WERI-Rb-1 (cell line): Measurements from ENCODE around the gene UGGT2.
A peak's percentile ranks its signal among the peaks of the same experiment; 100 is the strongest.
"Not testable (repeated sequence)": the region's sequence is repeated elsewhere in the genome, so short reads cannot be mapped to it uniquely, and the experiment has no call there.

Source experiments
- DNase-seq: peaks from one replicate; pipeline ENCODE4 v3.0.0-alpha.2; 2020
- H3K27ac ChIP-seq: fragments of 250-450 bp; sonication (Bioruptor Pico); 2 replicates; pipeline ENCODE4 v1.5.1; 2020; ENCODE audit warnings: mild to moderate bottlenecking, moderate library complexity
- H3K27me3 ChIP-seq: fragments of 250-450 bp; sonication (Bioruptor Pico); 2 replicates; pipeline ENCODE4 v1.5.1; 2021; ENCODE audit warnings: mild to moderate bottlenecking, low read depth, moderate library complexity; ENCODE audit not compliant: insufficient read depth, severe bottlenecking
- H3K36me3 ChIP-seq: fragments of 250-450 bp; sonication (Bioruptor Pico); 2 replicates; pipeline ENCODE4 v1.5.1; 2020; ENCODE audit warnings: mild to moderate bottlenecking, moderate library complexity
- H3K4me3 ChIP-seq: 2 replicates; pipeline ENCODE4 v1.5.1; 2011; ENCODE audit warnings: low read depth, mild to moderate bottlenecking, control low read depth, low read length
- H3K9me3 ChIP-seq: fragments of 250-450 bp; sonication (Bioruptor Pico); 2 replicates; pipeline ENCODE4 v1.5.1; 2021; ENCODE audit warnings: mild to moderate bottlenecking, moderate library complexity; ENCODE audit not compliant: severe bottlenecking
- CTCF ChIP-seq: IDR thresholded peaks from 2 replicates; pipeline ENCODE4 v1.5.1; 2011; ENCODE audit warnings: low read depth, mild to moderate bottlenecking, control low read depth, inconsistent platforms, low read length

Gene UGGT2

GRCh38 chr13:96011291-96011872 is 41.8 kb downstream of the UGGT2 start:
- Histone ChIP-seq H3K27me3 (no peaks in the 10 kb centered on the region), H3K9me3 (peaks cover 9% of the 10 kb centered on the region), H3K4me3 (no peak overlapping the region), H3K36me3 (no peaks in the 10 kb centered on the region; the same call in none of the 2 replicates), H3K27ac (no peak overlapping the region)
- TF ChIP-seq CTCF: no peak
- no peak for DNase-seq

- TF ChIP-seq CTCF: 0 out of 2 replicates have a peak, but pooled peaks have one; percentile 14
- H3K9me3 ChIP-seq: peaks cover 9% of the 10 kb centered on the region
- no peaks in the 10 kb centered on the region; the same call in 1 of the 2 replicates for H3K36me3 ChIP-seq
- H3K27me3 ChIP-seq: no peaks in the 10 kb centered on the region
- H3K4me3 ChIP-seq: no peak overlapping the region
- no peak for DNase-seq
- no peak overlapping the region for H3K27ac ChIP-seq
These were observed 49.9 kb downstream of the UGGT2 start for GRCh38 chr13:96003304-96003703.

GRCh38 chr13:96002322-96003131 is 50.7 kb downstream of the UGGT2 start:
- Histone ChIP-seq H3K9me3 (peaks cover 3% of the 10 kb centered on the region), H3K27ac (no peak overlapping the region), H3K4me3 (no peak overlapping the region), H3K36me3 (no peaks in the 10 kb centered on the region; the same call in 1 of the 2 replicates), H3K27me3 (no peaks in the 10 kb centered on the region)
- DNase-seq: no peak
- TF ChIP-seq CTCF: no peak

- H3K36me3 ChIP-seq: no peaks in the 10 kb centered on the region
- no peak overlapping the region for H3K4me3 ChIP-seq
- TF ChIP-seq CTCF: no peak
- no peaks in the 10 kb centered on the region for H3K27me3 ChIP-seq
- no peak overlapping the region for H3K27ac ChIP-seq
- H3K9me3 ChIP-seq: no peaks in the 10 kb centered on the region
- DNase-seq: no peak
These were observed 53.1 kb downstream of the UGGT2 start for GRCh38 chr13:96000069-96000468.

GRCh38 chr13:95987841-95988240 is 65.4 kb downstream of the UGGT2 start:
- DNase-seq: no peak
- no peaks in the 10 kb centered on the region for H3K9me3 ChIP-seq
- no peak overlapping the region for H3K27ac ChIP-seq
- no peaks in the 10 kb centered on the region for H3K27me3 ChIP-seq
- TF ChIP-seq CTCF: no peak
- no peaks in the 10 kb centered on the region for H3K36me3 ChIP-seq
- H3K4me3 ChIP-seq: no peak overlapping the region

GRCh38 chr13:95982144-95982543 is 71.1 kb downstream of the UGGT2 start:
- no peak overlapping the region for H3K4me3 ChIP-seq
- no peaks in the 10 kb centered on the region for H3K9me3 ChIP-seq
- TF ChIP-seq CTCF: no peak
- H3K27ac ChIP-seq: no peak overlapping the region
- H3K27me3 ChIP-seq: no peaks in the 10 kb centered on the region
- H3K36me3 ChIP-seq: no peaks in the 10 kb centered on the region
- no peak for DNase-seq

GRCh38 chr13:95972651-95973050 is 80.5 kb downstream of the UGGT2 start:
- H3K27me3 ChIP-seq, H3K27ac ChIP-seq, DNase-seq, H3K4me3 ChIP-seq, H3K36me3 ChIP-seq, H3K9me3 ChIP-seq: not testable (repeated sequence)
